CD14-positive monocyte (primary cell): Measurements from ENCODE around the gene CDAN1. TPM values are rescaled to one million over a fixed set of nuclear protein-coding genes. Genes with fewer than 3 reads are reported as not detected.
A peak's percentile ranks its signal among the peaks of the same experiment; 100 is the strongest.

Experiments used
- DNase-seq, 3 donors: peaks; one replicate each; pipeline ENCODE4 v3.0.0-alpha.2; 2011 to 2022
- H2AFZ ChIP-seq: 2 replicates; pipeline ENCODE4 v1.6.0; 2012; ENCODE audit warnings: mild to moderate bottlenecking, low read depth, low read length, inconsistent platforms; ENCODE audit not compliant: insufficient read depth, poor library complexity, severe bottlenecking
- H3K27ac ChIP-seq, 2 donors: 1 replicate in 1 of 2; 2 replicates in 1 of 2; pipeline ENCODE4 v1.5.1; 2012 to 2013; ENCODE audit warnings: low read length in 2 of 2, control low read depth in 1 of 2, inconsistent platforms in 1 of 2, low read depth in 1 of 2, mild to moderate bottlenecking in 1 of 2
- H3K27me3 ChIP-seq, 2 donors: one replicate each; pipeline versions ENCODE4 v1.6.0 to v1.6.1; 2011 to 2013; ENCODE audit warnings: low read length in 2 of 2; ENCODE audit not compliant: control insufficient read depth in 2 of 2, insufficient read depth in 2 of 2
- H3K36me3 ChIP-seq, 2 donors: replicated peaks in 1 of 2; 1 replicate in 1 of 2; 2 replicates in 1 of 2; pipeline versions ENCODE4 v1.5.1 to v1.6.1; 2012 to 2013; ENCODE audit warnings: low read length in 2 of 2, control low read depth in 1 of 2, inconsistent platforms in 1 of 2, mild to moderate bottlenecking in 1 of 2; ENCODE audit not compliant: insufficient read depth in 2 of 2, control insufficient read depth in 1 of 2
- H3K4me1 ChIP-seq, 2 donors: 1 replicate in 1 of 2; 2 replicates in 1 of 2; pipeline versions ENCODE4 v1.5.1 to v1.6.1; 2012 to 2013; ENCODE audit warnings: low read length in 2 of 2, control low read depth in 1 of 2, inconsistent platforms in 1 of 2, mild to moderate bottlenecking in 1 of 2, moderate library complexity in 1 of 2; ENCODE audit not compliant: insufficient read depth in 2 of 2, control insufficient read depth in 1 of 2
- H3K4me2 ChIP-seq: replicated peaks from 2 replicates; pipeline ENCODE3; 2012; ENCODE audit warnings: low read length, moderate library complexity, mild to moderate bottlenecking; ENCODE audit not compliant: poor library complexity, severe bottlenecking; ENCODE audit errors: extremely low read depth
- H3K4me3 ChIP-seq, 3 experiments: fragments of 200-600 bp in 1 of 3; sonication (generic) in 1 of 3; replicated peaks in 1 of 3; 1 replicate in 2 of 3; 2 replicates in 1 of 3; pipeline ENCODE4 v1.5.1; 2011 to 2013; ENCODE audit warnings: low read length in 3 of 3, mild to moderate bottlenecking in 3 of 3, control low read depth in 2 of 3, low read depth in 2 of 3, inconsistent platforms in 1 of 3, moderate library complexity in 1 of 3
- H3K79me2 ChIP-seq: 2 replicates; pipeline ENCODE4 v1.6.0; 2012; ENCODE audit warnings: mild to moderate bottlenecking, control low read depth, inconsistent platforms, low read length, moderate library complexity; ENCODE audit not compliant: insufficient read depth
- H3K9ac ChIP-seq: 2 replicates; pipeline ENCODE4 v1.6.0; 2017; ENCODE audit warnings: low read length, mild to moderate bottlenecking; ENCODE audit not compliant: insufficient read depth, poor library complexity, severe bottlenecking
- H3K9me3 ChIP-seq, 2 donors: replicated peaks in 1 of 2; 1 replicate in 1 of 2; 2 replicates in 1 of 2; pipeline versions ENCODE4 v1.5.1 to v1.6.1; 2012 to 2013; ENCODE audit warnings: low read length in 2 of 2, control low read depth in 1 of 2; ENCODE audit not compliant: control insufficient read depth in 1 of 2, insufficient read depth in 1 of 2
- H4K20me1 ChIP-seq: 2 replicates; pipeline ENCODE4 v1.6.0; 2012; ENCODE audit warnings: mild to moderate bottlenecking, low read length, control low read depth, moderate library complexity; ENCODE audit not compliant: insufficient read depth
- H3K27ac Mint-ChIP-seq, 7 donors: one replicate each; pipeline ENCODE4 v1.8.0; 2020; ENCODE audit warnings: mild to moderate bottlenecking in 7 of 7, mixed read lengths in 7 of 7, moderate library complexity in 6 of 7, inconsistent platforms in 2 of 7
- H3K27me3 Mint-ChIP-seq, 3 donors: one replicate each; pipeline ENCODE4 v1.8.0; 2021 to 2022; ENCODE audit warnings: low read depth in 3 of 3, mild to moderate bottlenecking in 3 of 3, mixed read lengths in 3 of 3, moderate library complexity in 3 of 3, inconsistent platforms in 1 of 3
- H3K36me3 Mint-ChIP-seq, 2 donors: one replicate each; pipeline ENCODE4 v1.8.0; 2020; ENCODE audit warnings: mixed read lengths in 2 of 2, inconsistent platforms in 1 of 2, mild to moderate bottlenecking in 1 of 2
- H3K4me1 Mint-ChIP-seq: one replicate; pipeline ENCODE4 v1.8.0; 2020; ENCODE audit warnings: mild to moderate bottlenecking, mixed read lengths
- H3K4me3 Mint-ChIP-seq, 2 donors: one replicate each; pipeline ENCODE4 v1.8.0; 2020; ENCODE audit warnings: mild to moderate bottlenecking in 2 of 2, mixed read lengths in 2 of 2, moderate library complexity in 1 of 2
- H3K9me3 Mint-ChIP-seq, 7 donors: one replicate each; pipeline ENCODE4 v1.8.0; 2020 to 2022; ENCODE audit warnings: mixed read lengths in 7 of 7, mild to moderate bottlenecking in 6 of 7, moderate library complexity in 6 of 7, inconsistent platforms in 2 of 7
- WGBS: methylation state at CpG from one replicate; pipeline ENCODE4 v1.1.5; 2013; ENCODE audit warnings: missing lambda C conversion rate; ENCODE audit not compliant: insufficient coverage; 5-methylcytosine and 5-hydroxymethylcytosine counted together
- intact Hi-C, 2 donors: fragments of 100-400 bp; cut with micrococcal nuclease; formaldehyde crosslinking; loops; one replicate each; pipeline versions ENCODE4 v1.15.0 to v1.15.1; 2023
- polyA plus RNA-seq, 3 donors: library from polyadenylated mRNA; depleted of rRNA in 1 of 3; unstranded in 2 of 3; stranded (reverse) in 1 of 3; fragments of 300-500 nt in 2 of 3; fragments of >200 nt in 1 of 3; fragmentation: Illumina TruSeq in 2 of 3; gene quantifications; 1 replicate in 2 of 3; 2 replicates in 1 of 3; pipeline ENCODE4 v1.2.3, GENCODE V29; 2012 to 2021
- TF ChIP-seq, protein P1 (sequence below): fragments of 200-600 bp; IDR thresholded peaks from one replicate; pipeline ENCODE4 v1.8.0; 2022; ENCODE audit warnings: antibody characterized with exemption, mild to moderate bottlenecking

Gene CDAN1
- polyA plus RNA-seq, 3 donors: 1.1 to 6.3 (median 2.2) TPM

DNA sequence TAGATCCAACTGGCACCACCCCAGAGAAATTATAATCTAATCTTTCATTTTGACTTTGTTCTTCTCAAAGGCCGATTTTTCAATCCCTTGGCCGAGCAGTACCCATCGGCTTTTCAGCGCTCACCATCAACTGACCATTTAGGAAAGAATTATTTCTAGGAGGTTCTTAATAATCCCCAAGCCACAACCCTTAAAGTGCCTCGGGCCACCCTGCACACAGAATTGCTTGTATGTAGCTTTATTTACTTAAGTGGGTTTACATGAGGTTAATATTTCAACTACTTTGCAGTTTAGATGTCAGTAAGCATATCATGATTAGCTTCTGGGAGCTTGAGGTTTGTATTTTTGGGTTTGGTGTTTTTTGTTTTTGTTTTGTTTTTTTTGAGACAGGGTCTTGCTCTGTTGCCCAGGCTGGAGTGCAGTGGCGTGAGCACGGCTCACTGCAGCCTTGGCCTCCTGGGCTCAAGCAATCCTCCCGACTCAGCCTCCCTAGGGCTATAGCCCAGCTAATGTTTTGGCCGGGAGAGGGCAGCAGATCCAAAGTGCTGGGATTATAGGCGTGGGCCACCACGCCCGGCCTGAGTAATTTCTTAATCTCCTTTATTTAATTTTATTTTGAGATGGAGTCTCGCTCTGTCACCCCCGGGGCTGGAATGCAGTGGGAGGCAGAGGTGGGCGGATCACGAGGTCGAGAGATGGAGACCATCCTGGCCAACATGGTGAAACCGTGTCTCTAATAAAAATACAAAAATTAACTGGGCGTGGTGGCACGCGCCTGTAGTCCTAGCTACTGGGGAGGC is 801 bp upstream of the CDAN1 start:
- Histone ChIP-seq H3K79me2 (peaks cover 16% of the 10 kb centered on the region), H3K4me3 (peak overlapping the region; percentile 53 to 93 (median 54)), H4K20me1 (no peaks in the 10 kb centered on the region), H3K4me1 (peaks cover 11 to 19% of the 10 kb centered on the region in 2 donors), H3K27ac (peak overlapping the region; percentile 13 to 64), H3K9me3 (no peaks in the 10 kb centered on the region), H3K9ac (peak overlapping the region; percentile 89), H3K4me2 (peak overlapping the region; percentile 89), H2AFZ (peak overlapping the region; percentile 89), H3K36me3 (peaks cover 19 to 46% of the 10 kb centered on the region in 2 donors), H3K27me3 (no peaks in the 10 kb centered on the region)
- no peak for DNase-seq
- Mint-ChIP-seq H3K4me1 (peaks cover 14% of the 10 kb centered on the region), H3K4me3 (peak overlapping the region; percentile 83 to 84), H3K27me3 (peaks cover 0 to 2% (median 0%) of the 10 kb centered on the region in 3 donors), H3K9me3 (no peaks in the 10 kb centered on the region), H3K27ac (peak overlapping the region in 6 of 7 donors; percentile 11 to 68 (median 44)), H3K36me3 (peaks cover 25 to 29% of the 10 kb centered on the region in 2 donors)
- intact Hi-C loops: loop anchor here (5.0 to 10.0 kb wide), 2 partner anchors 185 to 187 kb away; partner anchors contain the start of gene TTBK2 (in 2 of the 2)
- TF ChIP-seq, protein P1, sequence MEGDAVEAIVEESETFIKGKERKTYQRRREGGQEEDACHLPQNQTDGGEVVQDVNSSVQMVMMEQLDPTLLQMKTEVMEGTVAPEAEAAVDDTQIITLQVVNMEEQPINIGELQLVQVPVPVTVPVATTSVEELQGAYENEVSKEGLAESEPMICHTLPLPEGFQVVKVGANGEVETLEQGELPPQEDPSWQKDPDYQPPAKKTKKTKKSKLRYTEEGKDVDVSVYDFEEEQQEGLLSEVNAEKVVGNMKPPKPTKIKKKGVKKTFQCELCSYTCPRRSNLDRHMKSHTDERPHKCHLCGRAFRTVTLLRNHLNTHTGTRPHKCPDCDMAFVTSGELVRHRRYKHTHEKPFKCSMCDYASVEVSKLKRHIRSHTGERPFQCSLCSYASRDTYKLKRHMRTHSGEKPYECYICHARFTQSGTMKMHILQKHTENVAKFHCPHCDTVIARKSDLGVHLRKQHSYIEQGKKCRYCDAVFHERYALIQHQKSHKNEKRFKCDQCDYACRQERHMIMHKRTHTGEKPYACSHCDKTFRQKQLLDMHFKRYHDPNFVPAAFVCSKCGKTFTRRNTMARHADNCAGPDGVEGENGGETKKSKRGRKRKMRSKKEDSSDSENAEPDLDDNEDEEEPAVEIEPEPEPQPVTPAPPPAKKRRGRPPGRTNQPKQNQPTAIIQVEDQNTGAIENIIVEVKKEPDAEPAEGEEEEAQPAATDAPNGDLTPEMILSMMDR: no peak
- 100% methylated on average over 7 of the region's 21 CpGs for WGBS

DNA sequence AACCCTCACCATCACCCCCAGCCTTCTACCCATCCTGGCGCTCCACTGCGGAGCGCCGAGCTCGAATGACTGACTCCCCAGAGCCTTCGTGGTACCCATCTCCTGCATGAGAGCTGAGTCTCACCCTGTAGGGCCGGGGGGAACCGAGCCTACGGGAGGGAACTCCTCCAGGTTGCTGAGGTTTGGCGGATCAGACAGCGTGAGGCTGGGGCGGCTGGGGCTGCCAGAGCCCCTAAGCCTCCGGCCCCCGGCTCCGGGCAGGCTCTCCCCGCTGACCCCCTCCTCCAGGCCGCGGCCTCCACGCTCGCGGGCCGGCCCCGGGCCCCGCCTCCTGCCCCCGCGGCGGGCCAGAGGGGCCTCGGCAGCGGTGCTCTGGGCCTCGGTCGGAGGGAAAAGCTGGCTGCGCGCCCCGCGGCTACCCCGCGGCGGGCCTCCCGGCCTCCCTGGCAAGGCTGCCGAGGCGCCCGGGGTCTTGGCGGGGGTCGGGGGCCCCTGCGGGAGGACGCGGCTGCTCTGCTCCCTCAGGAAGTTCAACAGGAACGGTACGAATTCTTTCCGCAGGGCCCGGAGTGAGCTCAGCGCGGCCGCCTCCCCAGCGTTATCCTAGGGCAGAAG is 643 bp downstream of the CDAN1 start:
- Histone ChIP-seq H3K27me3 (no peaks in the 10 kb centered on the region), H3K9me3 (no peaks in the 10 kb centered on the region), H3K4me1 (peaks cover 11 to 19% of the 10 kb centered on the region in 2 donors), H4K20me1 (no peaks in the 10 kb centered on the region), H3K9ac (peak overlapping the region; percentile 89), H3K4me2 (peak overlapping the region; percentile 89), H3K4me3 (peak overlapping the region; percentile 53 to 93 (median 74)), H2AFZ (peak overlapping the region; percentile 89), H3K36me3 (peaks cover 33 to 46% of the 10 kb centered on the region in 2 donors), H3K79me2 (peaks cover 16% of the 10 kb centered on the region), H3K27ac (peak overlapping the region in 1 of 2 donors; percentile 51)
- DNase-seq: no peak
- Mint-ChIP-seq H3K4me1 (peaks cover 14% of the 10 kb centered on the region), H3K4me3 (peak overlapping the region; percentile 83 to 88), H3K27me3 (peaks cover 0 to 2% (median 1%) of the 10 kb centered on the region in 3 donors), H3K9me3 (no peaks in the 10 kb centered on the region), H3K36me3 (peaks cover 35 to 37% of the 10 kb centered on the region in 2 donors), H3K27ac (no peak overlapping the region)
- intact Hi-C loops: loop anchor here (5.0 to 10.0 kb wide), 2 partner anchors 186 to 189 kb away; partner anchors contain the start of gene TTBK2 (in 2 of the 2)
- 2% methylated on average over 51 of the region's 55 CpGs for WGBS
- TF ChIP-seq, protein P1: no peak
